HG02642 (cell line): Measurements from ENCODE around the gene MAOA.

Experiments
- ATAC-seq: cut with Tn5 transposase; IDR thresholded peaks from one replicate; pipeline ENCODE4 v1.9.1; 2021; ENCODE audit warnings: mild to moderate bottlenecking; ENCODE audit not compliant: unreplicated experiment, poor library complexity

Gene MAOA

GRCh38 chrX:43745938-43746721 lies 90.0 kb downstream of the MAOA start:
- no peak for ATAC-seq

- no peak for ATAC-seq
Observed at GRCh38 chrX:43747476-43747875, 91.4 kb downstream of the MAOA start.

- ATAC-seq: peak; percentile 74
Observed at GRCh38 chrX:43750248-43750676, 94.2 kb downstream of the MAOA start.

GRCh38 chrX:43753637-43754036 lies 97.5 kb downstream of the MAOA start:
- no peak for ATAC-seq

- ATAC-seq: no peak
Observed at GRCh38 chrX:43756076-43756475, 100.0 kb downstream of the MAOA start.

- ATAC-seq: no peak
Observed at GRCh38 chrX:43758044-43758443, 101.9 kb downstream of the MAOA start.

GRCh38 chrX:43785930-43786591 lies 130.0 kb downstream of the MAOA start:
- no peak for ATAC-seq
